H1 (cell line): ENCODE results near the gene POLR1C.

ENCODE experiments used
- BCL11A ChIP-seq, 2 experiments: IDR thresholded peaks; one replicate each; pipeline ENCODE4 v1.6.1; 2011; ENCODE audit warnings: low read depth in 2 of 2, low read length in 2 of 2, mild to moderate bottlenecking in 2 of 2
- CEBPB ChIP-seq: IDR thresholded peaks from 2 replicates; pipeline ENCODE4 v1.6.1; 2012; ENCODE audit warnings: low read depth, low read length
- CTCF ChIP-seq, 3 experiments: IDR thresholded peaks; 1 replicate in 2 of 3; 2 replicates in 1 of 3; pipeline versions ENCODE4 v1.5.1 to v1.6.1; 2011; ENCODE audit warnings: low read length in 3 of 3, mild to moderate bottlenecking in 3 of 3, inconsistent platforms in 2 of 3, low read depth in 1 of 3, moderate library complexity in 1 of 3; ENCODE audit not compliant: insufficient read depth in 1 of 3; ENCODE audit errors: control extremely low read depth in 1 of 3
- POLR2A ChIP-seq, 2 experiments: IDR thresholded peaks; 1 replicate in 1 of 2; 2 replicates in 1 of 2; pipeline ENCODE4 v1.6.1; 2011; ENCODE audit warnings: low read depth in 2 of 2, low read length in 2 of 2, mild to moderate bottlenecking in 2 of 2; ENCODE audit errors: control extremely low read depth in 1 of 2
- SP2 ChIP-seq: IDR thresholded peaks from 2 replicates; pipeline ENCODE4 v1.6.1; 2012; ENCODE audit warnings: mild to moderate bottlenecking, low read length, inconsistent platforms
- TAF1 ChIP-seq: IDR thresholded peaks from 2 replicates; pipeline ENCODE4 v1.6.1; 2011; ENCODE audit warnings: mild to moderate bottlenecking, low read depth, low read length
- TAF7 ChIP-seq: optimal IDR thresholded peaks from 2 replicates; pipeline ENCODE3; 2011; ENCODE audit warnings: low read depth, mild to moderate bottlenecking, inconsistent platforms, low read length, moderate library complexity, borderline replicate concordance

- TF ChIP-seq POLR2A (IDR thresholded peaks at IDR 0.05; ENCODE audit: control extremely low read depth in 1 of 2, low read depth in 2 of 2, low read length in 2 of 2) (no peak), CTCF (IDR thresholded peaks at IDR 0.05; ENCODE audit: control extremely low read depth in 1 of 3, insufficient read depth in 1 of 3, low read depth in 1 of 3, low read length in 3 of 3) (no peak), BCL11A (IDR thresholded peaks at IDR 0.05; ENCODE audit: low read depth in 2 of 2, low read length in 2 of 2) (no peak), SP2 (no peak), TAF7 (no peak), TAF1 (no peak), CEBPB (no peak)
Observed at GRCh38 chr6:43504756-43505593, 11.9 kb upstream of the POLR1C start.
